OCI-LY3 (cell line): Measurements from ENCODE around the gene DEPDC5.

Experiments used
- H2AFZ ChIP-seq: fragments of 200-600, 300-600 bp; shearing (Covaris generic); 2 replicates; pipeline ENCODE4 v1.6.0; 2014; ENCODE audit warnings: antibody characterized with exemption, low read depth, low read length
- H3K27ac ChIP-seq: fragments of 200-600, 300-600 bp; sonication (generic); 2 replicates; pipeline ENCODE4 v1.5.1; 2014; ENCODE audit warnings: mild to moderate bottlenecking, low read length, moderate library complexity, mixed read lengths
- H3K27me3 ChIP-seq: fragments of 200-600, 300-600 bp; sonication (generic); 2 replicates; pipeline ENCODE4 v1.6.1; 2014; ENCODE audit warnings: low read depth, low read length, mixed read lengths
- H3K36me3 ChIP-seq: fragments of 200-600, 300-600 bp; sonication (generic); replicated peaks from 2 replicates; pipeline ENCODE3; 2014; ENCODE audit warnings: low read depth, low read length, mixed read lengths
- H3K4me1 ChIP-seq: fragments of 300-600, 200-600 bp; sonication (generic); 2 replicates; pipeline ENCODE4 v1.6.1; 2014; ENCODE audit warnings: low read length, mixed read lengths
- H3K4me2 ChIP-seq: fragments of 200-600, 300-600 bp; sonication (generic); 2 replicates; pipeline ENCODE4 v1.6.1; 2014; ENCODE audit warnings: low read length, mixed read lengths
- H3K4me3 ChIP-seq: fragments of 300-600, 200-600 bp; sonication (generic); 2 replicates; pipeline ENCODE4 v1.5.1; 2014; ENCODE audit warnings: antibody characterized with exemption, mild to moderate bottlenecking, low read length, moderate library complexity
- H3K79me2 ChIP-seq: fragments of 300-600, 200-600 bp; shearing (Covaris generic); 2 replicates; pipeline ENCODE4 v1.6.1; 2014; ENCODE audit warnings: mild to moderate bottlenecking, low read length, mixed read lengths
- H3K9ac ChIP-seq: fragments of 300-600, 200-600 bp; shearing (Covaris generic); 2 replicates; pipeline ENCODE4 v1.6.0; 2014; ENCODE audit warnings: mild to moderate bottlenecking, low read length, moderate library complexity
- H3K9me3 ChIP-seq: fragments of 200-600, 300-600 bp; shearing (Covaris generic); 2 replicates; pipeline ENCODE4 v1.6.1; 2014; ENCODE audit warnings: low read length, mixed read lengths; ENCODE audit not compliant: insufficient read depth
- H4K20me1 ChIP-seq: fragments of 200-600, 300-600 bp; sonication (generic); 2 replicates; pipeline ENCODE4 v1.6.1; 2016; ENCODE audit warnings: low read length, mixed read lengths; ENCODE audit not compliant: insufficient read depth
- CTCF ChIP-seq: fragments of 200-600, 300-600 bp; sonication (generic); IDR thresholded peaks from 2 replicates; pipeline ENCODE4 v1.5.1; 2014; ENCODE audit warnings: antibody characterized with exemption, low read length, low read depth
- EZH2phosphoT487 ChIP-seq: fragments of 200-600 bp; shearing (Covaris generic); IDR thresholded peaks from 2 replicates; pipeline ENCODE4 v1.6.1; 2018; ENCODE audit warnings: antibody characterized with exemption, mixed run types, low read depth

The DEPDC5 gene

GRCh38 chr22:31882971-31883370 lies 129.2 kb downstream of the DEPDC5 start:
- Histone ChIP-seq H3K9ac (no peak overlapping the region), H3K4me3 (no peak overlapping the region), H3K27me3 (no peaks in the 10 kb centered on the region), H2AFZ (no peak overlapping the region), H4K20me1 (no peaks in the 10 kb centered on the region), H3K9me3 (no peaks in the 10 kb centered on the region), H3K4me1 (no peaks in the 10 kb centered on the region), H3K4me2 (no peak overlapping the region), H3K79me2 (no peaks in the 10 kb centered on the region), H3K27ac (no peak overlapping the region), H3K36me3 (peaks cover 3% of the 10 kb centered on the region)
- no peak for TF ChIP-seq EZH2phosphoT487
- TF ChIP-seq CTCF: no peak

- TF ChIP-seq EZH2phosphoT487 (no peak), CTCF (no peak)
- Histone ChIP-seq H3K4me3 (no peak overlapping the region), H3K9ac (no peak overlapping the region), H3K4me2 (no peak overlapping the region), H2AFZ (no peak overlapping the region), H3K27ac (no peak overlapping the region), H3K36me3 (peaks cover 6% of the 10 kb centered on the region), H4K20me1 (no peaks in the 10 kb centered on the region), H3K79me2 (no peaks in the 10 kb centered on the region), H3K27me3 (no peaks in the 10 kb centered on the region), H3K4me1 (no peaks in the 10 kb centered on the region), H3K9me3 (no peaks in the 10 kb centered on the region)
These were observed 130.2 kb downstream of the DEPDC5 start for GRCh38 chr22:31883989-31884388.

GRCh38 chr22:31891366-31892079 lies 137.7 kb downstream of the DEPDC5 start:
- no peaks in the 10 kb centered on the region for H3K79me2 ChIP-seq
- no peak overlapping the region for H3K4me3 ChIP-seq
- no peaks in the 10 kb centered on the region for H3K27me3 ChIP-seq
- H3K4me1 ChIP-seq: no peaks in the 10 kb centered on the region
- peaks cover 18% of the 10 kb centered on the region for H3K36me3 ChIP-seq
- H3K9me3 ChIP-seq: no peaks in the 10 kb centered on the region
- no peak overlapping the region for H3K27ac ChIP-seq
- no peak overlapping the region for H3K4me2 ChIP-seq
- no peak overlapping the region for H3K9ac ChIP-seq
- no peak for TF ChIP-seq CTCF
- no peak for TF ChIP-seq EZH2phosphoT487
- H2AFZ ChIP-seq: no peak overlapping the region
- H4K20me1 ChIP-seq: no peaks in the 10 kb centered on the region

GRCh38 chr22:31892080-31892433 lies 138.2 kb downstream of the DEPDC5 start:
- H3K27me3 ChIP-seq: no peaks in the 10 kb centered on the region
- no peak overlapping the region for H3K27ac ChIP-seq
- H2AFZ ChIP-seq: no peak overlapping the region
- H3K79me2 ChIP-seq: no peaks in the 10 kb centered on the region
- H3K4me3 ChIP-seq: no peak overlapping the region
- no peaks in the 10 kb centered on the region for H3K9me3 ChIP-seq
- no peak overlapping the region for H3K4me2 ChIP-seq
- H3K36me3 ChIP-seq: peaks cover 18% of the 10 kb centered on the region
- H3K9ac ChIP-seq: no peak overlapping the region
- H3K4me1 ChIP-seq: no peaks in the 10 kb centered on the region
- TF ChIP-seq CTCF (no peak), EZH2phosphoT487 (no peak)
- H4K20me1 ChIP-seq: no peaks in the 10 kb centered on the region
